ENCODE data around the gene ETV6. TPM values are rescaled to one million over a fixed set of nuclear protein-coding genes. Genes with fewer than 3 reads are reported as not detected.

The ETV6 gene
- polyA plus RNA-seq, 1 donor (not counting 4 experiments of a cell fraction or from before 2014, with no cell fraction given) = 5.3 TPM

- no peak for DNase-seq (ENCODE audit: low read depth, low spot score)
- dilution Hi-C loops (cut with MboI; ENCODE audit: extremely low pct_ligation_motif_present, low sequenced_read_pairs) = no loop called here
- no peak overlapping the region for H3K4me3 ChIP-seq (ENCODE audit: control insufficient read depth in 2 of 3, extremely low read depth in 1 of 3, insufficient read depth in 2 of 3, low read depth in 1 of 3, low read length in 3 of 3)
- H3K79me2 ChIP-seq (ENCODE audit: control insufficient read depth, insufficient read depth, low read length) = no peaks in the 10 kb centered on the region
- no peak overlapping the region for H3K27ac ChIP-seq (ENCODE audit: control insufficient read depth, insufficient read depth, low read length)
- no peak overlapping the region for H3K4me2 ChIP-seq (ENCODE audit: control insufficient read depth, extremely low read depth, insufficient read depth, low read depth, low read length)
- TF ChIP-seq EZH2 (IDR thresholded peaks at IDR 0.05; ENCODE audit: low read length) (no peak), CTCF (optimal IDR thresholded peaks at IDR 0.05 in 1 of 3, IDR thresholded peaks at IDR 0.05 in 1 of 3, conservative IDR thresholded peaks at IDR 0.05 in 1 of 3; ENCODE audit: extremely low read depth in 1 of 3, insufficient read depth in 2 of 3, low read length in 3 of 3) (no peak)
- peaks cover 0 to 2% of the 10 kb centered on the region in 2 experiments for H3K36me3 ChIP-seq (ENCODE audit: control insufficient read depth in 2 of 2, extremely low read depth in 1 of 2, insufficient read depth in 2 of 2, low read length in 2 of 2)
- peaks cover 2% of the 10 kb centered on the region for H3K9me3 ChIP-seq (ENCODE audit: control insufficient read depth, low read depth, low read length)
- H3K4me1 ChIP-seq (ENCODE audit: control insufficient read depth, extremely low read depth, insufficient read depth, low read length) = no peaks in the 10 kb centered on the region
- H3K9me1 ChIP-seq (ENCODE audit: control insufficient read depth, extremely low read depth, insufficient read depth, low read length) = no peaks in the 10 kb centered on the region
- H3K27me3 ChIP-seq (ENCODE audit: control insufficient read depth, extremely low read depth, insufficient read depth, low read length) = no peaks in the 10 kb centered on the region
- FAIRE-seq = no peak
- H4K20me1 ChIP-seq (ENCODE audit: control insufficient read depth, extremely low read depth, insufficient read depth, low read length) = no peaks in the 10 kb centered on the region
- no peak overlapping the region for H3K9ac ChIP-seq (ENCODE audit: control insufficient read depth, extremely low read depth, insufficient read depth, low read length)
- no peak overlapping the region for H2AFZ ChIP-seq (ENCODE audit: control insufficient read depth, low read length)
Observed at GRCh38 chr12:11863478-11863906, 214.0 kb downstream of the ETV6 start.

- Histone ChIP-seq H3K9me3 (ENCODE audit: control insufficient read depth, low read depth, low read length) (peaks cover 2% of the 10 kb centered on the region), H2AFZ (ENCODE audit: control insufficient read depth, low read length) (no peak overlapping the region), H3K79me2 (ENCODE audit: control insufficient read depth, insufficient read depth, low read length) (no peaks in the 10 kb centered on the region), H3K9me1 (ENCODE audit: control insufficient read depth, extremely low read depth, insufficient read depth, low read length) (no peaks in the 10 kb centered on the region), H3K4me1 (ENCODE audit: control insufficient read depth, extremely low read depth, insufficient read depth, low read length) (no peaks in the 10 kb centered on the region), H3K4me2 (ENCODE audit: control insufficient read depth, extremely low read depth, insufficient read depth, low read depth, low read length) (no peak overlapping the region), H3K27me3 (ENCODE audit: control insufficient read depth, extremely low read depth, insufficient read depth, low read length) (no peaks in the 10 kb centered on the region), H4K20me1 (ENCODE audit: control insufficient read depth, extremely low read depth, insufficient read depth, low read length) (no peaks in the 10 kb centered on the region), H3K9ac (ENCODE audit: control insufficient read depth, extremely low read depth, insufficient read depth, low read length) (no peak overlapping the region), H3K27ac (ENCODE audit: control insufficient read depth, insufficient read depth, low read length) (no peak overlapping the region), H3K36me3 (ENCODE audit: control insufficient read depth in 2 of 2, extremely low read depth in 1 of 2, insufficient read depth in 2 of 2, low read length in 2 of 2) (peaks cover 0 to 2% of the 10 kb centered on the region in 2 experiments), H3K4me3 (ENCODE audit: control insufficient read depth in 2 of 3, extremely low read depth in 1 of 3, insufficient read depth in 2 of 3, low read depth in 1 of 3, low read length in 3 of 3) (no peak overlapping the region)
- FAIRE-seq (no peak), DNase-seq (ENCODE audit: low read depth, low spot score) (no peak)
- dilution Hi-C loops (cut with MboI; ENCODE audit: extremely low pct_ligation_motif_present, low sequenced_read_pairs) = no loop called here
- TF ChIP-seq CTCF (optimal IDR thresholded peaks at IDR 0.05 in 1 of 3, IDR thresholded peaks at IDR 0.05 in 1 of 3, conservative IDR thresholded peaks at IDR 0.05 in 1 of 3; ENCODE audit: extremely low read depth in 1 of 3, insufficient read depth in 2 of 3, low read length in 3 of 3) = no peak
- no peak for TF ChIP-seq EZH2 (IDR thresholded peaks at IDR 0.05; ENCODE audit: low read length)
Observed at GRCh38 chr12:11863988-11864387, 214.5 kb downstream of the ETV6 start.
